SIG-M5 treated with dmso at 0.1 percent for 504 hours (cell line): Measurements from ENCODE around the gene SHC1.
A peak's percentile ranks its signal among the peaks of the same experiment; 100 is the strongest.

Experiments
- DNase-seq: peaks from one replicate; lab custom pipeline; 2025; ENCODE audit not compliant: unreplicated experiment; lab: John Stamatoyannopoulos, UW

Gene SHC1

GRCh38 chr1:154958681-154959425 is 11.7 kb downstream of the SHC1 start:
- DNase-seq: no peak

- DNase-seq: no peak
Observed at GRCh38 chr1:154958036-154958435, 12.5 kb downstream of the SHC1 start.

GRCh38 chr1:154957091-154957657 is 13.4 kb downstream of the SHC1 start:
- DNase-seq: no peak

GRCh38 chr1:154956544-154956941 is 14.0 kb downstream of the SHC1 start:
- DNase-seq: no peak

GRCh38 chr1:154955718-154956543 is 14.6 kb downstream of the SHC1 start, which contains the start of gene PBXIP1:
PBXIP1 (minus strand) TSS chr1:154956099; CDS start chr1:154953721, 2,378 bp downstream.
- DNase-seq: peak; percentile 95

- no peak for DNase-seq
Observed at GRCh38 chr1:154955039-154955717, 15.4 kb downstream of the SHC1 start.

GRCh38 chr1:154954541-154954940 is 16.0 kb downstream of the SHC1 start:
- no peak for DNase-seq

GRCh38 chr1:154953611-154954038 is 16.9 kb downstream of the SHC1 start:
- no peak for DNase-seq

- DNase-seq: no peak
Observed at GRCh38 chr1:154952664-154953063, 17.9 kb downstream of the SHC1 start.

GRCh38 chr1:154951901-154952657 is 18.5 kb downstream of the SHC1 start:
- DNase-seq: no peak

- DNase-seq: no peak
Observed at GRCh38 chr1:154948079-154948478, 22.5 kb downstream of the SHC1 start.

- no peak for DNase-seq
Observed at GRCh38 chr1:154945962-154946850, 24.3 kb downstream of the SHC1 start.

GRCh38 chr1:154945160-154945961 is 25.2 kb downstream of the SHC1 start:
- no peak for DNase-seq

- DNase-seq: no peak
Observed at GRCh38 chr1:154944401-154945159, 26.0 kb downstream of the SHC1 start.

- DNase-seq: peak; percentile 76
Observed at GRCh38 chr1:154943649-154944400, 26.7 kb downstream of the SHC1 start.

- no peak for DNase-seq
Observed at GRCh38 chr1:154941333-154942013, 29.1 kb downstream of the SHC1 start.
